ENCODE data around the gene RAP1GAP2. TPM values are rescaled to one million over a fixed set of nuclear protein-coding genes. Genes with fewer than 3 reads are reported as not detected.
"Not testable (repeated sequence)": the region's sequence is repeated elsewhere in the genome, so short reads cannot be mapped to it uniquely, and the experiment has no call there.

RAP1GAP2 gene
- total RNA-seq, 1 donor from 2014 or later: 57.2 TPM

DNA sequence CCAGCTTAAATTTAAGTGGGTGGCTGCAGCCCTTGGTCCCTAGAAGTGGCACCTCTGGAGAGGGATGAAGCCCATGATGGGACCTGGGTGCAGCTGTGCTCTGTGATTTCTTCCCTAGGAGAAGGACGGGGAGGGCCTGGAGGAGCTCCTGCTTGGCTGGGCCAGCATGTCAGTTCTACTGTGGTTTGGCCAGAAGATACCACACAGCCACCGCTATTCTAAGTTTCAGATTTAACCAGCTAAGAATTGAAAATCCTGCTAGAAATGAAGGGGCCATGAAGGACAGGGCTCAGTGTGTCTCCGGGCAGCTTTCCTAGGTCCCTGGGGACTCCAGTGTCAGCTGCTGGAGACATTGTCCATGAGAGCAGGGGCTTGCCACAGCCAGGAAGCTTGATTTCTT, 9.7 kb downstream of the RAP1GAP2 start:
- no peak for ATAC-seq
- intact Hi-C loops (cut with DNase I): no loop called here
- DNase-seq (ENCODE audit: missing footprints): peak; percentile 11

DNA sequence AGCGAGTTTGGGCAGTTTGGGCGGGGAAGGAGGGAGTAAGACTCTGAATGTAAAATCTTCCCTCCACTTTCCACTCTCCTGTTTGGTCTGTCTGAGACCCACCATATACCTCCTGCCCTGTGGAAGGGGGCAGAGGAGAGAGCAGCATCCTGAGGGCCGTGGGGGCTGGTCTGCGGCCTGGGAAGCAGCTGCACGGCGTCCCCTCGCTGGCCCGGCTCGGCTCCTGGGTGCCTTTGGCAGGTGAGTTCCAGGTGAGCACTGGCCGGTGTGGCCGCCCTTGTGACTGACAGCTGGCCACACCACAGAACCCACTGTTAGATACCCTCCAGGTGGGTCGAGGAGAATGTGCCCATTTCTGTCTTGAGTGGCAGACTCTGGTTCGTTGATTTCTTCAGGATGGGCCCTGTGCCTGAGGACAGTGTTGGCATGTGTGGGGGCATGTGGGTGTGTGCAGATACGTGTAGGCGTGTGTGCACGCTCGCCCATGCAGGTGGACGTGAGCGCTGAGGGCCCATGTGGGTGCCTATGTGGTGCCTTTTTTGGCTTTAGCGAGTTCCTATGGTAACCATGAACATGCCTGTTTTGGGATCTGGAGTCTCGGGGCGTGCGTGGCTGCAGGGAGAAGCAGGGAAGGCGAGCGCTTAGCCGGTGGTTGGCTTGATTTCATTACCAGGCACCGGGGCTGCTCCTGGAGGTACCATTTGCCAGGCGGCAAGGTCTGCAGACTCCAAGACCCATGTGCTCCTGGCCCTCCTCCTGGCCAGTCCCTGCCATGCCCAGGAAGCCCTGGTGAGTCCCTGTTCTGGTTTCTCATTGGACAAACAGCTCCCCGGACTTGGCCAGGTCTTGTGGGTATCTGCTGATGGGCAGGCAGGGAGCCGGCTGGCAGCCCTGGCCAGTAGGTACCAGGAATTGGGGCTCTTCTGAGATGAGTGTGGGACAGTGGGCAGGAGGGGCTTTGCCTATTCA, 12.4 kb downstream of the RAP1GAP2 start:
- intact Hi-C loops (cut with DNase I): no loop called here
- ATAC-seq (no peak), DNase-seq (ENCODE audit: missing footprints) (peak; percentile 47)

GRCh38 chr17:2809337-2809736, 13.1 kb downstream of the RAP1GAP2 start:
- intact Hi-C loops (cut with DNase I): no loop called here
- DNase-seq (ENCODE audit: missing footprints): peak; percentile 45
- no peak for ATAC-seq

- DNase-seq (ENCODE audit: missing footprints): no peak
- intact Hi-C loops (cut with DNase I): no loop called here
- no peak for ATAC-seq
Observed at GRCh38 chr17:2814049-2814448, 17.8 kb downstream of the RAP1GAP2 start.

- intact Hi-C loops (cut with DNase I): no loop called here
- DNase-seq (ENCODE audit: missing footprints): peak; percentile 64
- peak; percentile 37 for ATAC-seq
Observed at GRCh38 chr17:2814481-2815341, 18.5 kb downstream of the RAP1GAP2 start.

GRCh38 chr17:2815781-2816185, 19.5 kb downstream of the RAP1GAP2 start:
- no peak for ATAC-seq
- intact Hi-C loops (cut with DNase I): no loop called here
- DNase-seq (ENCODE audit: missing footprints): peak; percentile 31

DNA sequence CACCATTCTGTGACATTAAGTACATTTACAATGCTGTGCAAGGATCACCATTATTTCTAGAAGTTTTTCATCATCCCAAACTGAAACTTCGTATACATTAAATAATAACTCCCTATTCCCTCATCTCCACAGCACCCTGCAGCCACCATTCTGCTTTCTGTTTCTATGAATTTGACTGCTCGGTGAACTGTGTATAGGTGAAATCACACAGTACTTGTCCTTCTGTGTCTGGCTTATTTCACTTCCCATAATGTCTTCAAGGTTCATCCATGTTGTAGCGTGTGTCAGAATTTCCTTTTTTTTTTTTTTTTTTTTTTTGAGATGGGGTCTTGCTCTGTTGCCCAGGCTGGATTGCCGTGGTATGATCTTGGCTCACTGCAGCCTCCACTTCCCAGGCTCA, 20.4 kb downstream of the RAP1GAP2 start:
- intact Hi-C loops (cut with DNase I): no loop called here
- DNase-seq (ENCODE audit: missing footprints) (no peak), ATAC-seq (no peak)

- DNase-seq (ENCODE audit: missing footprints); ATAC-seq; intact Hi-C loops (cut with DNase I): not testable (repeated sequence)
Observed at GRCh38 chr17:2819294-2819693, 23.1 kb downstream of the RAP1GAP2 start.

GRCh38 chr17:2819921-2820501, 23.8 kb downstream of the RAP1GAP2 start:
- intact Hi-C loops (cut with DNase I): no loop called here
- ATAC-seq (no peak), DNase-seq (ENCODE audit: missing footprints) (no peak)

GRCh38 chr17:2821868-2822267, 25.6 kb downstream of the RAP1GAP2 start:
- DNase-seq (ENCODE audit: missing footprints) (no peak), ATAC-seq (no peak)
- intact Hi-C loops (cut with DNase I): no loop called here

DNA sequence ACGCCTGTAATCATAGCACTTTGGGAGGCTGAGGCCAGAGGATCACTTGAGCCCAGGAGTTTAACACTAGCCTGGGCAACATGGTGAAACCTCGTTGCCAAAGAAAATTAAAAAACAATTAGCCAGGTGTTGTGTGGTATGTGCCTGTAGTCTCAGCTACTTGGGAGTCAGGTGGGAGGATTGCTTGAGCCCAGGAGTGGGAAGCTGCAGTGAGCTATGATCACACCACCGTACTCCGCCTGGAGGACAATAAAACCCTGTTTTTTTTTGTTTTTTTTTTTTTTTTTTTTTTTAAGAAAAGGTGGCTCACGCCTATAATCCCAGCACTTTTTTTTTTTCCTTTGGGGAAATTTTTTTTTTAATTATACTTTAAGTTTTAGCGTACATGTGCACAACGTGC, 26.1 kb downstream of the RAP1GAP2 start:
- intact Hi-C loops (cut with DNase I): no loop called here
- ATAC-seq (no peak), DNase-seq (ENCODE audit: missing footprints) (no peak)

DNA sequence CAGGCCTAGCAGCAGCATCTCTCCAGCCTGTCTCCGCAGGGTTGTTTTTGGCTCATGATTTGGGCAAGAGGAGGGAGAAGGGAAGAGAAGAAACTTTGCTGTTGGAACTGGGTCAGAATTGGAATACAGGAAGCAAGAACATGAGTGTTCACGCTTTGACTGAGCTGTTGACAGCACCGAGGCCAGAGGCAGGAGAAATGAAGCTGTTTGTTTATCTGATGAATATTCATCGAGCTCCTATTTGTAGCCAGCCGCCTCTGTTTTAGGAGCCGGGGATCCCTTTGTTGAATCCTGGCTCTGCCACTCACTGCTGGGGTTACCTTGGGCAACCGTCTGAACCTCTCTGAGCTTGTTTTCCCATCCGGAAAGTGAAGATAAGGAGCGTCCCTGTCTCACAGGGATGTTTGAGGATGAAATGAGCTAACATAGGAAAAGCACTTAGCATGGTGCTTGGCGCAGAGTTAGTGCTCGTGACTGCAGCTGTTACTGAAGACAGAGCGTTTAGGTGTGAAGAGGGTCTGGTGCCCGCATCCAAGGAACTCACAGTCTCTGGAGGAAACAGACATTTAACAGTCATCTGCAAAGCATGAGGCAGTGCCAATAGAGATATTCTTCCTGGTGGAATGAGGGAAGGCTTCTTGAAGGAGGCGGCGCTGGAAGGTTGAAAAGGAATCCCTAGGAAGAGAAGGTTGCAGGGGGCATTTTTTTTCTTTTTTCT, 29.2 kb downstream of the RAP1GAP2 start:
- DNase-seq (ENCODE audit: missing footprints) (no peak), ATAC-seq (no peak)
- intact Hi-C loops (cut with DNase I): no loop called here

GRCh38 chr17:2828397-2829038, 32.3 kb downstream of the RAP1GAP2 start:
- DNase-seq (ENCODE audit: missing footprints) (peak; percentile 87), ATAC-seq (peak; percentile 68)
- intact Hi-C loops (cut with DNase I): loop anchor here (1.0 kb wide), 1 partner anchor 185 kb away; no protein-coding TSS in a partner anchor

GRCh38 chr17:2830678-2831077, 34.4 kb downstream of the RAP1GAP2 start:
- intact Hi-C loops (cut with DNase I): no loop called here
- ATAC-seq (no peak), DNase-seq (ENCODE audit: missing footprints) (no peak)

GRCh38 chr17:2835780-2836179, 39.5 kb downstream of the RAP1GAP2 start:
- ATAC-seq (no peak), DNase-seq (ENCODE audit: missing footprints) (no peak)
- intact Hi-C loops (cut with DNase I): no loop called here

DNA sequence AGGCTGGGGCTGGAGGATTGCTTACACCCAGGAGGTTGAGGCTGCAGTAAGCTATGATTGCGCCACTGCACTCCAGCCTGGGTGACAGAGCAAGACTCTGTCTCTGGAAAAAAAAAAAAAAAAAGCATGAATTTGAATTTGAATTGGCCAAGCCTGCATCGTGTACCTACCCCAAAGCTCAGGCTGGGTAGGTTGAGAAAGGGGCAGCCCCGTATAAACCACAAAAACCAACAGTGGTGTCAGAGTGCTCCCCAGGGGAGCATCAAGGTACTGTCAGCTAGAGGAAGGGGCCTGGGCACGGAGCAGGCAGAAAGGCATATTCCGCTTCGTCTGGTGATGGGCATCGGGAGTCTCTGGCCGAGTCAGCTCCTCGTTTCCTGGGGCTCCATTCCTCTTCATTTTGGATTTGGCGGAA, 40.9 kb downstream of the RAP1GAP2 start:
- intact Hi-C loops (cut with DNase I): no loop called here
- ATAC-seq (no peak), DNase-seq (ENCODE audit: missing footprints) (no peak)

GRCh38 chr17:2841606-2842005, 45.4 kb downstream of the RAP1GAP2 start:
- ATAC-seq (no peak), DNase-seq (ENCODE audit: missing footprints) (no peak)
- intact Hi-C loops (cut with DNase I): no loop called here

- DNase-seq (ENCODE audit: missing footprints): no peak
- no peak for ATAC-seq
- intact Hi-C loops (cut with DNase I): no loop called here
Observed at GRCh38 chr17:2842464-2842863, 46.2 kb downstream of the RAP1GAP2 start.
